D721Med (cell line): Measurements from ENCODE around the gene STARD4.

Source experiments
- DNase-seq: peaks from one replicate; pipeline ENCODE4 v3.0.0; 2011; ENCODE audit warnings: low spot score; ENCODE audit not compliant: insufficient read length
- FAIRE-seq: peaks from 2 replicates; lab custom pipeline; 2011; peaks lifted over from hg19 to GRCh38; lab: Jason Lieb, UNC
- TF ChIP-seq, protein P1 (sequence below): IDR thresholded peaks from 2 replicates; pipeline ENCODE4 v1.5.1; 2012; ENCODE audit warnings: mild to moderate bottlenecking, control low read depth; ENCODE audit not compliant: insufficient read depth; ENCODE audit errors: missing control alignments

Gene STARD4

DNA sequence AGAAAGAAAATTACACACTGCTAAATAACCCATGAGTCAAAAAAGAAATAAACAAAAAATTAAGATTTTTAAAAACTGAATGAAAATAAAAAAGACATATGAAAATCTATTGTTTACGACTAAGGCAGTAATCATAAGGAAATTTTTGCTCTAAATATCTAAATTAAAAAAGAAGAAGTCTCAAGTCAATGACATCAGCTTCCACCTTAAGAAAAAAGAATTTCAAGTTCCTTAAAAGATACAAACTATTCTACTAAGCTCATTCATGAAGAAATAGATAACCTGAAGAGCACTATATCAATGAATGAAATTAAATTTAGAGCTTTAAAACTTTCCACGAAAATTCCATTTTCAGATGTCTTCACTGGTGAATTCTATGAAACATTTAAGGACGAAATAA is 15.7 kb upstream of the STARD4 start:
- TF ChIP-seq, protein P1, sequence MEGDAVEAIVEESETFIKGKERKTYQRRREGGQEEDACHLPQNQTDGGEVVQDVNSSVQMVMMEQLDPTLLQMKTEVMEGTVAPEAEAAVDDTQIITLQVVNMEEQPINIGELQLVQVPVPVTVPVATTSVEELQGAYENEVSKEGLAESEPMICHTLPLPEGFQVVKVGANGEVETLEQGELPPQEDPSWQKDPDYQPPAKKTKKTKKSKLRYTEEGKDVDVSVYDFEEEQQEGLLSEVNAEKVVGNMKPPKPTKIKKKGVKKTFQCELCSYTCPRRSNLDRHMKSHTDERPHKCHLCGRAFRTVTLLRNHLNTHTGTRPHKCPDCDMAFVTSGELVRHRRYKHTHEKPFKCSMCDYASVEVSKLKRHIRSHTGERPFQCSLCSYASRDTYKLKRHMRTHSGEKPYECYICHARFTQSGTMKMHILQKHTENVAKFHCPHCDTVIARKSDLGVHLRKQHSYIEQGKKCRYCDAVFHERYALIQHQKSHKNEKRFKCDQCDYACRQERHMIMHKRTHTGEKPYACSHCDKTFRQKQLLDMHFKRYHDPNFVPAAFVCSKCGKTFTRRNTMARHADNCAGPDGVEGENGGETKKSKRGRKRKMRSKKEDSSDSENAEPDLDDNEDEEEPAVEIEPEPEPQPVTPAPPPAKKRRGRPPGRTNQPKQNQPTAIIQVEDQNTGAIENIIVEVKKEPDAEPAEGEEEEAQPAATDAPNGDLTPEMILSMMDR, result no peak
- DNase-seq, result no peak
- FAIRE-seq, result no peak

DNA sequence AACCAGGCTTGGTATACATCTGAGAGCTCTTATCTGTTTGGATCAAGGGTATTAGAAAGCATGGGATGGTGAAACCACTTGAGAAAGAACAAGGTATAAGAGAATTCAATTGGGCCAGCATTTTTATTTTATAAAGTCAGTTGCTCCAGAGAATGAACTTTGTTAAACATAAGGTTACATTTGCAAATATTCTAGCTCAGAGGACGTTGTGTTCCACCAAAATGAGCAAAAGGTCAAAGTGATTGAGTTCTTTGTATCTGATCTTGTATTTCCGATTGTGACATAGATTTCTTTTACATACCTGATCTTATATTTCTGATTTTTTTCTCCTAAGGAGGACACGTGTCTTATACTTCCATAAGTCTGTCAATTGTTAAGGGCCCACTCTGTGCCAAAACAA is 8.6 kb upstream of the STARD4 start:
- TF ChIP-seq, protein P1, result no peak
- no peak for DNase-seq
- FAIRE-seq, result no peak

DNA sequence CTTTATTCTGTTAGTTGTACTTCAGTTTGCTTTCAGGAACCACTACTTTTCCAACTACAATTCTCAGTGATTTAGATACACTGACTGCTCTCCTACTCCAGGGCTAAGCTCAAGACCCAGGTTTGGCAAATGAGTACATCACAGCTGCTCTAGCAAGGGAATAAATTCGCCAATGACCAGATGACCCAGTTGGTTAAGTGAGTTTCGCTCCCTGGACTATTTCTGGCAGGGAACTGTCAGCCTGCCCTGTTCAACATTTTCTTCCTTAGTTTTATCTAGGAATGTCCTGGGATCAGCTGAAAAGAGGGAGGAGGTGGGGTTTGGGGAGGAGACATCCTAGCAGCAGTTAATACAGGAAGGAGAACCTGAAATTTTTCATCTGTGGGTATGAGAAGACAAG is 6.4 kb upstream of the STARD4 start:
- TF ChIP-seq, protein P1, result no peak
- FAIRE-seq (no peak), DNase-seq (no peak)

DNA sequence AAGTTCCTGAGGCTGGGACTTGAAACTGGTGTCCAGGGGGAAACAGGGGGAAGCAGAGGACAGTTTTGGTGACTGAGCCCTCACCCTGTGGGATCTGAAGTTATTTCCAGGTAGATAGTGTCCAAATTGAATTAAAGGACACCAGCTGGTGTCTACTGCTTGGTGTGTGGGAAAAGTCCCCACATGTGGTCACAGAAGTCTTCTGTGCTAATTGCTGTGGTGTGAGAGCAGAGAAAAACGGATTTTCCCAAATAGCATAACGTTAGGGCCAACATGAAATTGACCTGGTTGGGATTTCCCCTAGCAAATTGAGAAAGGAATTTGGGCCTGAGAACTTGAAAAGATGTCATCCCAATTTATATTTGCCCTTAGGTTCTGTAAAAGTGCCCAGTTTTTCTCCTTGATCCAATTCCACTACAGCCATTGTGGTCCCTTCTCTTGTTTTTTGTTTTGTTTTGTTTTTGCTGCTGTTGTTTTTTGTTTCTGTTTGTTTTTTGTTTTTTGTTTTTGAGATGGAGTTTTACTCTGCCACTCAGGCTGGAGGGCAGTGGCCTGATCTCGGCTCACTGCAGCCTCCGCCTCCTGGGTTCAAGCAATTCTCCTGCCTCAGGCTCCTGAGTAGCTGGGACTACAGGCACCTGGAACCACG is 5.6 kb upstream of the STARD4 start:
- DNase-seq, result no peak
- TF ChIP-seq, protein P1, result no peak
- FAIRE-seq, result no peak

DNA sequence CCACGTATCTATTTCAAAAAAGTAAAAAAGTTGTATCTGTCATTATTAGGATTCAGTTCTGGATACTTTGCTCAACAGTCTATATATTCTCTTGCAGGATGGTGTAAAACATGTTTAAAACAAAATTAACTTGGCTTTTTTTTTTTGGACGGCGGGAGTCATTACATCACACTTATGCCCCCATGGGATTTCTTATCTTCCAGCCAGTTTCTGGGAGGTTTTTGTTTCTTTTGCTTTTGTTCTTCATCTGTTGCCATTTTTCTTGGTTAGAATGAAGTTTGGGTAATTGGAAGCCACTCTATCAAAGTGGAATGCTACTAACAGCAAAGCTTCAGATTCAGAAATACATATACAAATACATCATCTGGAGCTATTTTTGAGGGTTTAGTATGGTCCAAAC is 1.8 kb upstream of the STARD4 start:
- TF ChIP-seq, protein P1, result no peak
- FAIRE-seq (no peak), DNase-seq (no peak)

DNA sequence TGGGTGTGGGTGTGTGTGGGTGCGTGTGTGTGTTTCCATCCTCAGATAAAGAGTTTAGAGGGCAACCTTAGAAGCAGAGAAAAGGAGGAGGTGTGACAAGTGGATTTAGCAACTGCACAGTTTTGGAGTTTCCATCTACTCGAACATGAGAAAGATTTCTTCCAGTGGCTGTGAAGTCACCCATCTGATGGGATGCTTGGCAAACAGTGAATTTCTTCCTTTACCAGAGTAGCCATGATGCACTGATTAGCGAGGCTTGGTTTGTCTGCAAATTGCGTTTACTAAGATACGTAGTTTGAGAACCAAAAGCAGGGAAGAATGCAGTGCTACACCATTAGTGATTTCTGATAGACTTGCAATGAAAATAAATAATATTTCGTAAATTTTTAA is 791 bp upstream of the STARD4 start:
- FAIRE-seq (peak; percentile 53), DNase-seq (no peak)
- TF ChIP-seq, protein P1, result no peak

DNA sequence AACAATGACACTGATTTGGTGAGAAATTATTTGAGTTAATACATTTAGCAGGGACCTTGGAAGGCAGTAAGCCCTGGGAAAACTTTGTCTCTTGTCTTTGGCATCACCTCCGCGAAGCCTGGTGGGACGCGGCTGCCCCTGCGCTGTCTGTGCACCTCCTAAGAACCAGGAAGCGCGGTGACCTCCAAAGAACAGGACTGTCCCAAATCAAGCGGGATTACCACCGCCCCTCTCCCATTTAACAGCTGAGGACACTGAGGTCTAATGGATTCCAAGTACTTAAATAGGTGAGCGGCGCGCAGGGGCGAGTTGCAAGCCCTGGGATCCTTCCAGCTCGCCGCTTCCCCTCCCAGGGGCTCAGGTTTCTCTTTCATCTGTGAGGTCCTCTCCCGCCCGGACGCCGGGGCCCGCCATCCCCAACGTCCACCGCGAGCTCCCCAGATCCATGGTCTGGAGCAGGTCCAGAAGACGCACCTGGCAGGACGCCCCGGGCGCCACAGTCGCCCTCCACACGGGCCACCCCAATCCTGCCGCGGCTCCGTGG is 432 bp downstream of the STARD4 start:
- TF ChIP-seq, protein P1, result no peak
- FAIRE-seq, result no peak
- no peak for DNase-seq
